PFSK-1 (cell line): Measurements from ENCODE around the gene JADE2.

Experiments
- POLR2AphosphoS5 ChIP-seq: IDR thresholded peaks from 2 replicates; pipeline ENCODE4 v1.6.1; 2012; ENCODE audit warnings: low read depth, mild to moderate bottlenecking, control low read depth, low read length, moderate library complexity
- REST ChIP-seq, 2 experiments: IDR thresholded peaks; 2 replicates each; pipeline versions ENCODE4 v1.6.1 to v1.8.0; 2011 to 2012; ENCODE audit warnings: low read depth in 2 of 2, low read length in 2 of 2, control low read depth in 1 of 2, inconsistent platforms in 1 of 2, mild to moderate bottlenecking in 1 of 2, moderate library complexity in 1 of 2; ENCODE audit not compliant: insufficient read depth in 1 of 2
- SIN3A ChIP-seq: IDR thresholded peaks from 2 replicates; pipeline ENCODE4 v1.6.1; 2012; ENCODE audit warnings: mild to moderate bottlenecking, low read length, moderate library complexity, borderline replicate concordance; ENCODE audit not compliant: insufficient read depth
- TAF1 ChIP-seq: IDR thresholded peaks from 2 replicates; pipeline ENCODE4 v1.6.1; 2012; ENCODE audit warnings: low read length, control low read depth, borderline replicate concordance; ENCODE audit not compliant: insufficient read depth

DNA sequence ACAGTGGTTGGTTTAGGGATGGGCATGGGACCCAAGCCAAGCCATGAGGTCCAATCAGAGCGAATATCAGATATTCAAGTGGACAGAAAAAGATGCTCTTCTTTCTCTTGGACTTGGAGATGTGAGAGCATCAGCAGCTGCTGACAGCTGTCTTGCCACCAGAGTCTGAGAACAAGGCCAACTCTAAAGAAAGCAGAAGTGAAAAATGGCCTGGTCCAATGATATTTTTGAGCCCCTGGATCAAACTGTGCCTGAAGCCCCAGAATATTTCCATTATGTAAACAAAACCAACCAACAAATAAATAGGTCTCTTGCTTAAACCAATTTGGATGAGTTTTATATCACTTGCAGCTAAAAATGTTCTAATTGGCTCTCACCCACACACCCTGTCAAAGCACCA, 30.7 kb upstream of the JADE2 start:
- TF ChIP-seq SIN3A (no peak), REST (IDR thresholded peaks at IDR 0.05; ENCODE audit: insufficient read depth in 1 of 2, low read depth in 2 of 2, low read length in 2 of 2) (no peak), TAF1 (no peak), POLR2AphosphoS5 (no peak)
